GM19372 (cell line): ENCODE results near the gene PLEKHB2.
"Not testable (repeated sequence)": the region's sequence is repeated elsewhere in the genome, so short reads cannot be mapped to it uniquely, and the experiment has no call there.

Source experiments
- ATAC-seq: cut with Tn5 transposase; IDR thresholded peaks from one replicate; pipeline ENCODE4 v1.9.1; 2021; ENCODE audit warnings: mild to moderate bottlenecking, low read depth, moderate library complexity; ENCODE audit not compliant: unreplicated experiment

PLEKHB2 gene

DNA sequence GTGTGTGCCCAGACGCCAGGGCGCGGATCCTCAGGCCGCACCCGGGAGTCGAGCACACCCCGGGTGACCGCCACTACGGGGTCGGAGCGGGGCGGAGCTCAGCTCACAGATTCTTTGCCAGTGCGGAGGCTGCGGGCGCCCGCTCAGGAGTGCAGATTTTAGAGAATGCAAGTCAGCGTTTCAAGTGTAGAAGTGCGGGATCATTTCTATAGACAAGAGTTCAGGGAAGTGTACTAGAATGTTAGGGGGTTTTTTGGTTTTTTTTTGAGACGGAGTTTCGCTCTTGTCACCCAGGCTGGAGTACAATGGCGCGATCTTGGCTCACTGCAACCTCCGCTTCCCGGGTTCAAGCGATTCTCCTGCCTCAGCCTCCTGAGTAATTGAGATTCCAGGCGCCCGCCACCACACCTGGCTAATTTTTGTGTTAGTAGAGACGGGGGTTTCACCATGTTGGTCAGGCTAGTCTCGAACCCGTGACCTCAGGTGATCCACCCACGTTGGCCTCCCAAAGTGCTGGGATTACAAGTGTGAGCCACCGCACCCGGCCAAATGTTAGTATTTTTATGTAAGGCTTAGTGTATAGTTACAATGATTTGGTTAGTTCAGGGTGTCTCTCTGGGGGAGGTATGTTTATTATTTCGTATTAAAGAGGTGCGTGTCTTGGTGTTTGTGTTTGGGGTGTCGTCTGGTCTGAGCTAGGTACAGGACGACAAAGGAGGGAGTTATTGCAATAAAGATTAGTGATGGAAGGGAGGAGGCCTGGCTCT lies 11.3 kb upstream of the PLEKHB2 start:
- ATAC-seq: peak; percentile 54

- no peak for ATAC-seq
These were observed 10.5 kb upstream of the PLEKHB2 start for GRCh38 chr2:131094463-131095281.

GRCh38 chr2:131103165-131103564 lies 2.0 kb upstream of the PLEKHB2 start:
- ATAC-seq: no peak

DNA sequence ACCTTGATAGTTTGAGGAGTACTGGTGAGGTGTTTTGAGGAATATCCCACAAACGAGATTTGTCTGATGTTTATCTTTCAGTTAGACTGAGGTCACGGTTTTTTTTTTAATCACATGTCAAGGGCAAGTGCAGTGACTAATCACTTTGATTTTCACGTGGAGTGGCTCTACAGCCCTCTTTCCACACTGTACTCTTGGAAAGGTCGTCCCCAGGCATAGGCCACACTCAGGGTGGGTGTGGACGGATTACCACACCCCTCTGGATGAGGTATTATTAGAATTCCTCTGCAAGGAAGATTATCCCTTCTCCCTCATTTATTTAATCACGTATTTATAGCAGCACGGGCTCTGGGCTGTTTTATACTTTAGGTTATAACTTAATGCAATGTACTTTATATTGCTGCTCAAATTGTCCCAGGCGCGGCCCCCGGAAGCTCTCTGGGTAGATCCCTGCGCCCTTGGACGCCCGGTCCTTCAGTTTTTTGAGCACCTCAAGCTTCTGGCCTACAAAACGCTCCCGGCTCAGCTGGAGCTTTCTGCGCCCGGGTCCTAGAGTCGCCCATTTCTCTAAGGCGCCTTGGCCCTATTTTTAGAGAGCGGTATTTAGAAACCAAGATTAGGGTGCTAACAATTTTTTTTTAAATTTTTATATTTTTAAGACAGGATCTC lies 515 bp upstream of the PLEKHB2 start:
- ATAC-seq: peak; percentile 64

- ATAC-seq: peak; percentile 35
These were observed 1.0 kb downstream of the PLEKHB2 start for GRCh38 chr2:131105950-131106801.

DNA sequence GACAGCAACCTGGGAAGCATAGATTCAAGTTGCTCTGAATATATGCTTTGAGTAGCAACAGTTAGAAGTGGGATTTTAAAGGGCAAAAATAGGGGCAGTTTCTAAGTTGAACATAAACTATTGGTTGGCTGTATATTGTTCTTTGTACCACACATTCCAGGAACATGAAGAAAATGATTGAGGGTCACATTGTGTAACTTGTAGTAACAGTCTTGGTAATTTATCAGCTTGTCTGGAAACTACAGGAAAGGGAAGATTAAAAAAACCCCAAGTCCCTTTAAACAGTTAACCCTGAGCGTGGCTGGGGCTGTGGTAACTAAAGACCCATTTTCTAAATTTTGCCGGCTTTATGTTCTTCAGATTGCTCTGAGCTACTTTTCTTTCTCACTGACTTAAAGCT lies 7.4 kb downstream of the PLEKHB2 start:
- ATAC-seq: no peak

DNA sequence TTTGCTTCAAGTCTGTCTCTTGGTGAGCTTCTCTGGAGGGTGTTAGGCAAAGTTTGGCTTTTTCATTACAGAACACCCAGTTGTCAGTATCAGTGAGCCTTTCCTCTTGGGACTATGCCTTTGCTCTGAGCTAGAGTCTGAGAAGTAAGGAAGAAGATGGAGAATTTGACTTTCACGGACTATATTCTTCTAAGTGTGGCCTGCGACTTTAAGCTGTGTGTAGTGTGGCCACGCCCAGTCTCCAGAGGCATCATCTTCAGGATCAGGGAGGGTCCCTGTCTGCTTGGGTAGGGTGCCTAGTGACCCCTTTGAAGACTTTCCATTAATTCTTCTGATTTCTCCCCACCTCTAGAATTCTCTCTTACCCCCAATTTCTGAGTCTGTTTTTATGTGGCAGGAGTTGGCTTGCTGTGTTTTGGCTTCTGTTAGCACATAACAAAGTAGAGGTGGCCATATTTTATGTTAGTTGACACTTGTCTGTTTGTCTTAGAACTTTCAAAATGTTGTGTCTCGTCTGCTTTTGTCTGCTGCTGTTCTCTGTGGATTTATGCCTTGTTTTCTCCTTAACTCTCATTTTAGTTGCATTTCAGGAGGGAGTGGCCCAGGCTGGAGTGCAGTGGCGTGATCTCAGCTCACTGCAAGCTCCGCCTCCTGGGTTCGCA lies 8.6 kb downstream of the PLEKHB2 start:
- no peak for ATAC-seq

GRCh38 chr2:131114950-131115349 lies 9.8 kb downstream of the PLEKHB2 start:
- ATAC-seq: not testable (repeated sequence)

GRCh38 chr2:131115752-131116151 lies 10.6 kb downstream of the PLEKHB2 start:
- no peak for ATAC-seq

GRCh38 chr2:131120815-131121317 lies 15.7 kb downstream of the PLEKHB2 start:
- ATAC-seq: no peak

DNA sequence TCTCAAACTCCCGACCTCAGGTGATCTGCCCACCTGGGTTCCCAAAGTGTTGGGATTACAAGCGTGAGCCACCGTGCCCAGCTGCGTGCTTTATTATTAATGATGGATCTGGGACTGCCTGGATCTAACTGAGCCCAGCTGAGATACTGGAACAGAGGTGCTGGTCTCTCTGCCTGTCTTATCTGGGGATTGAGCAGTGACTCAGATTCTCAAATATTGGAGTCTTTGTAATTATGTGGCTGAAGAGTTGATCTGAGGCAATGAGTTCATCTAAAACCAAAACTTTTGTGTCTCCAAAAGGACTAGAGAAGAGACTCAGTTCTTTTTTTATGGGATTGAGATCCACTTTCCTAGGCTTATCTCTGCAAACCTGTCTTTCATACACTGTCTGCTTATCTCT lies 16.3 kb downstream of the PLEKHB2 start:
- no peak for ATAC-seq

DNA sequence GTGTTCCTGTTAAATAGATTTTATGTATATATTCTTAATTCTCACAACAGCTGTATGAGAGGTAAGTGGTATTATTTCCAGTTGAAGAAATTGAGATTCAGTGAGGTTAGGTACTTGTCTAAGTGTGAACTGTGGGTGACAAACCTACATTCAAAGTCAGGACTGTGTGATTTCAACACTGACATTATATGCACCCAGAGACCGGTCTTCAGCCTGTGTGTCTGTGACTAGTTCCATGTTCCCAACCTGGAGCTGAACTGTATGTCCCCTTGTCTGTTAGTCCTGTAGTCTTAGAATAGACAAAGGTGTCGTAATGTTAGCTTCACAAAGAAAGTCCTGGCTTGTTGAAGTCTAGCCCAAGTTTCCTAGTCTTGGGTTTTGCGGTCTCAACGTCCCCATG lies 17.4 kb downstream of the PLEKHB2 start:
- no peak for ATAC-seq

DNA sequence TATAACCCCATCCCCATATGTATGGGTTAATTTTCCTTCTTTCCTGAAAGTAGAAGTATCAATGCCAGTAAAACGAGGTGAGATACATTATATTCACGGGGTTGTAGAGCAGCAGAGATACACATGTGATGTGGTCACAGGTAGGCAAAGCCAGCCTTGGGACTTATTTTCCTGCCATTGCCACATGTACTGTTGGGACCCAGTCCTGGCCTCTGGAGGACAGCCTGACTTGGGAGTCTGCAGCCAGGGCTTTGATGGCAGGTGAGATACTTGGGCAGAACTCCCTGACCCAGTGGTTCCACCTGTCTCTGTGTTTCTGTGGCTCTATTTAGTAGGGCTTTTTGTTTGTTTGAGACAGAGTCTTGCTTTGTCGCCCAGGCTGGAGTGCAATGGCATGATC lies 18.1 kb downstream of the PLEKHB2 start:
- ATAC-seq: no peak

DNA sequence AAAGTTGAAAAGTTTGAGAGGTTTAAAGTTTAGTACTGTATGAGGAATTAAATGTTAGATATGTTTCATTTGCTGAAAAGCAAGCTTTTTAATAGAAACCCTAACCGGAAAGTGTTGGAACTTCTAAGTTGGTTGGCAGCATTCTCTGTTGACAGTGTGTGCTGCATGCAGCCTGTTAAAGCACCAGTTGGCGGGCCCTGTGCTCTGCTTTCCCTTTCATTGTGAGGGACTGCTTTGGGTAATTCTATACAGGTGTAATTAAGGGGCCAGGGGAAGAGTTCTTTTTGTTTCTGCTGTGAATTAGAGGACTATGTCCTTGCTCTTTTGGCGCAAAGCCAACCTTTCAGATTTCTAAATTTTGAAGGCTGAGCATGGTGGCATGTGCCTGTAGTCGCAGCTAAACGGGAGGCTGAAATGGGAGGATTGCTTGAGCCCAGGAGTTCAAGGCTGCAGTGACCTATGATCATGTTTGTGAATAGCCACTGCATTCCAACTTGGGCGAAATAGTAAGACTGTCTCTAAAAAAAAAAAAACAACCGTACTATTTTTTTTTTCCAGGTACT lies 20.1 kb downstream of the PLEKHB2 start:
- no peak for ATAC-seq

- no peak for ATAC-seq
These were observed 21.3 kb downstream of the PLEKHB2 start for GRCh38 chr2:131126436-131126835.

DNA sequence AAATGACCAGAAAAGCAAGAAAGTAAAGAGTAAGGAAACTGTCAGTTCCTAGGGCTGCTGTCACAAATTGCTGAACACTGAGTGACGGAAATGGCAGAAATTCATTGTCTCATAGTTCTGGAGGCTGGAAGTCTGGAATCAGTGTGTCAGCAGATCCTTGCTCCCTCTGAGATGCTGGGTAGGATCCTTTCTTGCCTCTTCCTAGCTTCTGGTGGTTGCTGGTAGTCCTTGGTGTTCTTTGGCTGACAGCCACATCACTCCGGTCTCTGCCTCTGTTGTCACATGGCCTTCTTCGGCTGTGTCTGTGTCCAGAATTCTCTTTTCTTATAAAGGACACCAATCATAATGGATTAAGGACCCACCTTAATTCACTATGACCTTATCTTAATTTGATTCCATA lies 21.9 kb downstream of the PLEKHB2 start:
- ATAC-seq: no peak

DNA sequence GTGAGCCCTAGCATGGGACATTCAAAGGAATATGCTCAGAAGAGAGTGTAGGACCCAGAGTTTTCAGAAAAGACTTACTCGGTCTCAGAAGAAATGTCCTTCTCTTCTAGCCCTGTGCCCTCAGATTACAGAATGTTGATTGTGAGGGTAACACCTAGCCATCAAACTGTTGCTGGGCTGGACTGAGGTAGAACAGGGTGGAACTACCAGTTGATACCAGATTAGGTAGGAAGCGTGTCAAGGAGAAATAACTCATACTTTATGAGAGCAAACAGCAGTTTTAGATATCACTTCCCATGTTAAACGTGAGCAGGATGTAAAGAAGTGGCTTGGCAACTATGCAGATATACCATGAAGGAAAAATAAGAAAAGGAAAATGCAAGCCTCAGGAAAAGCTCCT lies 22.8 kb downstream of the PLEKHB2 start:
- ATAC-seq: no peak

DNA sequence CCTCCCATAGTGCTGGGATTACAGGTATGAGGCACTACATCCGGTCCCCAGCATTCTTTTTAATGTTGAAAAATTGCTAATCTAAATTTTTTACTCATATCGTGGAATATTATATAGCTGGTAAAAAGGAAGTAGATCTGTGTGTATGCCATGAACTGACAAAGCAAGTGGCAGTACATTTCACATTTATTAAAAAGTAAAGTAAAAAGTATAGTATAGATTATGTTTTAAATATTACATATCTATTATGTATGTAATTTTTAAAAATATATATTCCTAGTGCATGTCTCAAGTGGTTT lies 25.1 kb downstream of the PLEKHB2 start:
- no peak for ATAC-seq

GRCh38 chr2:131132729-131133128 lies 27.6 kb downstream of the PLEKHB2 start:
- ATAC-seq: no peak

GRCh38 chr2:131140581-131140980 lies 35.4 kb downstream of the PLEKHB2 start:
- ATAC-seq: no peak
